Esophagus muscularis mucosa (tissue), 4 donors: ENCODE results near the gene CDC42EP2. TPM values are rescaled to one million over a fixed set of nuclear protein-coding genes. Genes with fewer than 3 reads are reported as not detected.

Experiments
- DNase-seq: peaks from one replicate; pipeline ENCODE4 v3.0.0-alpha.2; 2017; ENCODE audit errors: extremely low spot score
- H3K27ac ChIP-seq, 4 donors: fragments of 200-600 bp; sonication (generic); replicated peaks in 1 of 4; 1 replicate in 3 of 4; 2 replicates in 1 of 4; pipeline ENCODE4 v1.5.1; 2016 to 2019; ENCODE audit warnings: mild to moderate bottlenecking in 1 of 4
- H3K27me3 ChIP-seq, 4 donors: fragments of 200-600 bp; sonication (generic); one replicate each; pipeline versions ENCODE4 v1.5.1 to v1.6.0; 2016 to 2019
- H3K36me3 ChIP-seq, 4 donors: fragments of 200-600 bp; sonication (generic); one replicate each; pipeline ENCODE4 v1.5.1; 2016 to 2019
- H3K4me1 ChIP-seq, 4 donors: fragments of 200-600 bp; sonication (generic); one replicate each; pipeline ENCODE4 v1.5.1; 2016 to 2019
- H3K4me3 ChIP-seq, 4 donors: fragments of 200-600 bp; sonication (generic); 1 replicate in 2 of 4; 2 replicates in 2 of 4; pipeline ENCODE4 v1.5.1; 2016 to 2019; ENCODE audit warnings: mild to moderate bottlenecking in 4 of 4, moderate library complexity in 1 of 4
- H3K9me3 ChIP-seq, 4 donors: fragments of 200-600 bp; sonication (generic); 1 replicate in 3 of 4; 2 replicates in 1 of 4; pipeline ENCODE4 v1.5.1; 2016 to 2019
- CTCF ChIP-seq, 3 experiments: fragments of 200-600 bp in 2 of 3; fragments of 450-650 bp in 1 of 3; sonication (generic) in 2 of 3; IDR thresholded peaks; one replicate each; pipeline ENCODE4 v1.5.1; 2017 to 2019; ENCODE audit warnings: antibody characterized with exemption in 3 of 3, mild to moderate bottlenecking in 2 of 3, moderate library complexity in 1 of 3
- EP300 ChIP-seq: sonication (generic); formaldehyde crosslinking; IDR thresholded peaks from one replicate; pipeline ENCODE4 v1.6.1; 2017; ENCODE audit warnings: antibody characterized with exemption
- POLR2A ChIP-seq: fragments of 450-650 bp; IDR thresholded peaks from one replicate; pipeline ENCODE4 v1.6.1; 2017; ENCODE audit warnings: antibody characterized with exemption, moderate library complexity, mild to moderate bottlenecking, low read depth
- POLR2AphosphoS5 ChIP-seq, 2 donors: sonication (generic); formaldehyde crosslinking; IDR thresholded peaks; one replicate each; pipeline ENCODE4 v1.6.1; 2017; ENCODE audit warnings: antibody characterized with exemption in 2 of 2
- WGBS: methylation state at CpG from one replicate; pipeline ENCODE4 v1.1.5; 2018; 5-methylcytosine and 5-hydroxymethylcytosine counted together
- intact Hi-C: fragments of 100-400 bp; cut with DNase I; formaldehyde crosslinking; loops from one replicate; pipeline ENCODE4 v1.15.1; 2023
- total RNA-seq, 4 donors: library from RNA; depleted of rRNA; stranded (reverse); fragments of >200 nt; gene quantifications; one replicate each; pipeline versions ENCODE4 v1.1.0 to v1.2.1, GENCODE V29; 2016

CDC42EP2 gene
- total RNA-seq, 4 donors from 2014 or later: 39.9 to 90.1 (median 54.4) TPM

GRCh38 chr11:65355013-65355775 is 40.5 kb downstream of the CDC42EP2 start:
- TF ChIP-seq POLR2AphosphoS5 (IDR thresholded peaks at IDR 0.05) (no peak), EP300 (no peak), POLR2A (no peak), CTCF (IDR thresholded peaks at IDR 0.05) (no peak)
- Histone ChIP-seq H3K4me1 (peaks cover 27 to 30% (median 27%) of the 10 kb centered on the region in 4 donors), H3K27ac (peak overlapping the region; percentile 51 to 83 (median 74)), H3K9me3 (no peaks in the 10 kb centered on the region), H3K27me3 (peaks cover 0 to 9% (median 0%) of the 10 kb centered on the region in 4 donors), H3K4me3 (peak overlapping the region; percentile 69 to 87 (median 78)), H3K36me3 (peaks cover 23 to 26% (median 25%) of the 10 kb centered on the region in 4 donors)
- WGBS: 5% methylated on average over 25 of the region's 47 CpGs
- intact Hi-C loops: no loop called here
- no peak for DNase-seq

GRCh38 chr11:65355776-65356393 is 41.2 kb downstream of the CDC42EP2 start:
- H3K36me3 ChIP-seq: peaks cover 16 to 19% (median 18%) of the 10 kb centered on the region in 4 donors
- no peaks in the 10 kb centered on the region for H3K9me3 ChIP-seq
- TF ChIP-seq POLR2AphosphoS5 (IDR thresholded peaks at IDR 0.05): no peak
- no peak for TF ChIP-seq CTCF (IDR thresholded peaks at IDR 0.05)
- TF ChIP-seq POLR2A: no peak
- no peak for TF ChIP-seq EP300
- peaks cover 27 to 30% (median 27%) of the 10 kb centered on the region in 4 donors for H3K4me1 ChIP-seq
- intact Hi-C loops: no loop called here
- no peak for DNase-seq
- WGBS: 32% methylated on average over 22 of the region's 35 CpGs
- H3K4me3 ChIP-seq: peak overlapping the region; percentile 69 to 87 (median 78)
- H3K27me3 ChIP-seq: peaks cover 0 to 9% (median 0%) of the 10 kb centered on the region in 4 donors
- H3K27ac ChIP-seq: no peak overlapping the region

GRCh38 chr11:65356394-65356972 is 41.8 kb downstream of the CDC42EP2 start:
- WGBS: 92% methylated on average over 11 of the region's 30 CpGs
- TF ChIP-seq CTCF (IDR thresholded peaks at IDR 0.05): no peak
- TF ChIP-seq POLR2A: no peak
- TF ChIP-seq POLR2AphosphoS5 (IDR thresholded peaks at IDR 0.05): no peak
- TF ChIP-seq EP300: no peak
- H3K9me3 ChIP-seq: no peaks in the 10 kb centered on the region
- intact Hi-C loops: no loop called here
- DNase-seq: no peak
- peaks cover 12 to 14% (median 13%) of the 10 kb centered on the region in 4 donors for H3K36me3 ChIP-seq
- H3K4me3 ChIP-seq: peak overlapping the region in 1 of 4 donors; percentile 69
- peaks cover 0 to 9% (median 0%) of the 10 kb centered on the region in 4 donors for H3K27me3 ChIP-seq
- peaks cover 27 to 30% (median 27%) of the 10 kb centered on the region in 4 donors for H3K4me1 ChIP-seq
- H3K27ac ChIP-seq: no peak overlapping the region

GRCh38 chr11:65357856-65358356 is 43.2 kb downstream of the CDC42EP2 start:
- no peak overlapping the region for H3K4me3 ChIP-seq
- H3K27ac ChIP-seq: no peak overlapping the region
- H3K27me3 ChIP-seq: peaks cover 0 to 9% (median 0%) of the 10 kb centered on the region in 4 donors
- WGBS: 92% methylated on average over 8 of the region's 8 CpGs
- intact Hi-C loops: no loop called here
- H3K9me3 ChIP-seq: no peaks in the 10 kb centered on the region
- no peak for DNase-seq
- TF ChIP-seq POLR2AphosphoS5 (IDR thresholded peaks at IDR 0.05) (no peak), CTCF (IDR thresholded peaks at IDR 0.05) (no peak), POLR2A (no peak), EP300 (no peak)
- no peaks in the 10 kb centered on the region for H3K36me3 ChIP-seq
- H3K4me1 ChIP-seq: peaks cover 27 to 30% (median 27%) of the 10 kb centered on the region in 4 donors
